GM19099 (cell line): Measurements from ENCODE around the gene MGAT3.

Source experiments
- POLR2A ChIP-seq: IDR thresholded peaks from 3 replicates; pipeline ENCODE4 v1.6.1; 2011; ENCODE audit warnings: low read depth; ENCODE audit not compliant: insufficient read length; ENCODE audit errors: extremely low read depth

The MGAT3 gene

DNA sequence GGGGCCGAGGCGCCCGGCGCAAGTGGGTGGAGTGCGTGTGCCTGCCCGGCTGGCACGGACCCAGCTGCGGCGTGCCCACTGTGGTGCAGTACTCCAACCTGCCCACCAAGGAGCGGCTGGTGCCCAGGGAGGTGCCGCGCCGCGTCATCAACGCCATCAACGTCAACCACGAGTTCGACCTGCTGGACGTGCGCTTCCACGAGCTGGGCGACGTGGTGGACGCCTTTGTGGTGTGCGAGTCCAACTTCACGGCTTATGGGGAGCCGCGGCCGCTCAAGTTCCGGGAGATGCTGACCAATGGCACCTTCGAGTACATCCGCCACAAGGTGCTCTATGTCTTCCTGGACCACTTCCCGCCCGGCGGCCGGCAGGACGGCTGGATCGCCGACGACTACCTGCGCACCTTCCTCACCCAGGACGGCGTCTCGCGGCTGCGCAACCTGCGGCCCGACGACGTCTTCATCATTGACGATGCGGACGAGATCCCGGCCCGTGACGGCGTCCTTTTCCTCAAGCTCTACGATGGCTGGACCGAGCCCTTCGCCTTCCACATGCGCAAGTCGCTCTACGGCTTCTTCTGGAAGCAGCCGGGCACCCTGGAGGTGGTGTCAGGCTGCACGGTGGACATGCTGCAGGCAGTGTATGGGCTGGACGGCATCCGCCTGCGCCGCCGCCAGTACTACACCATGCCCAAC is 31.2 kb downstream of the MGAT3 start:
- TF ChIP-seq POLR2A, result no peak

DNA sequence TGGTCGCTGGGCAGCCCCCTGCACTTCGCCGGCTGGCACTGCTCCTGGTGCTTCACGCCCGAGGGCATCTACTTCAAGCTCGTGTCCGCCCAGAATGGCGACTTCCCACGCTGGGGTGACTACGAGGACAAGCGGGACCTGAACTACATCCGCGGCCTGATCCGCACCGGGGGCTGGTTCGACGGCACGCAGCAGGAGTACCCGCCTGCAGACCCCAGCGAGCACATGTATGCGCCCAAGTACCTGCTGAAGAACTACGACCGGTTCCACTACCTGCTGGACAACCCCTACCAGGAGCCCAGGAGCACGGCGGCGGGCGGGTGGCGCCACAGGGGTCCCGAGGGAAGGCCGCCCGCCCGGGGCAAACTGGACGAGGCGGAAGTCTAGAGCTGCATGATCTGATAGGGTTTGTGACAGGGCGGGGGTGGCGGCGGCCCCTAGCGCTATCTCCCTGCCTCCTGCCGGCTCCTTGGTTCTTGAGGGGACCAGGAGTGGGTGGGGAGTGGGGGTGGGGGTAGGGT is 31.8 kb downstream of the MGAT3 start:
- no peak for TF ChIP-seq POLR2A

DNA sequence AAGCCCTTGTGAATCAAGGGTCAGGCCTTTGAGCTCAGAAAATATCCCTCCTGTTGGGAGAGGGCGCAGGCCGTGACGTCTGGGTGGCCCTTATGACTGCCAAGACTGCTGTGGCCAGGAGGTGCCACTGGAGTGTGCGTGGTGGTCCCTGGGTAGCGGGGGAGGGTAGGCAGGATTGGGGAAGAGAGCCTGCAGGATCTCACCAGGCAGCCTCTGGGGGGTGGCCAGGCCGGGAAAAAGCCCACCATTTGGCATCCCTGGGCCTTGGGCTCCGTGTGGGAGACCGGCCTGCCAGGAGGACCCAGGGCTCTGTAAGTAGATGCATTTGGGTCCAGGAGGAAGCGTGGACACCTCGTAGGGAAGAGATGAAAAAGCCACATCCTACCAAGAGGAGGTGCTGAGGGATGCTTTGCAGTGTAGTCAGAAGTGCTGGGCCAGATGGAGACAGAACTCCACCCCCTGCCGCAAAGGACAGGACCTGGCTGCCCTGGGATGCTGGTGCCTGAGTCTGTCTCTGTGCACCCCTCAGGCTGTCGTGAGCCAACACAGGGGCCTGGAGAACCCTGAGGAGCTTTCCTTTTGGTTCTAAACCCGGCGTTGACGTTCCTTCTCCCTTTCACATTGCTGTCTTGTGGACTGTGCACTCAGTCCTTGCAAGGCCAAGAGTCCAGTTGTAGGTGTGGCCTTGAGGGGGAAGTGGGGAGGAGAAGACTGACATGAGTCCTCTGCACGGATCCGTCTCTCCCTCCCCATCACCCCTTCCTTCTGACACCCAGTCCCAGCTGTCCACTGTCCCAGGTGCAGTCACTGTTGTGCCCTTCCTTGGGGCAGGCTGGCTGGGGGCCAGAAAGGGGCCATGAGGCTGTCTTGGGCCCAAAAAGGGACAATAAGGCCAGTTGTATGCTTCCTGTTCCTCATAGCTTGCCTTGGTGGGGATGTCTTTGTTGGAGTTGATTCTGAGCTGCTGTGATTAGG is 32.6 kb downstream of the MGAT3 start:
- TF ChIP-seq POLR2A, result peak; percentile 3

DNA sequence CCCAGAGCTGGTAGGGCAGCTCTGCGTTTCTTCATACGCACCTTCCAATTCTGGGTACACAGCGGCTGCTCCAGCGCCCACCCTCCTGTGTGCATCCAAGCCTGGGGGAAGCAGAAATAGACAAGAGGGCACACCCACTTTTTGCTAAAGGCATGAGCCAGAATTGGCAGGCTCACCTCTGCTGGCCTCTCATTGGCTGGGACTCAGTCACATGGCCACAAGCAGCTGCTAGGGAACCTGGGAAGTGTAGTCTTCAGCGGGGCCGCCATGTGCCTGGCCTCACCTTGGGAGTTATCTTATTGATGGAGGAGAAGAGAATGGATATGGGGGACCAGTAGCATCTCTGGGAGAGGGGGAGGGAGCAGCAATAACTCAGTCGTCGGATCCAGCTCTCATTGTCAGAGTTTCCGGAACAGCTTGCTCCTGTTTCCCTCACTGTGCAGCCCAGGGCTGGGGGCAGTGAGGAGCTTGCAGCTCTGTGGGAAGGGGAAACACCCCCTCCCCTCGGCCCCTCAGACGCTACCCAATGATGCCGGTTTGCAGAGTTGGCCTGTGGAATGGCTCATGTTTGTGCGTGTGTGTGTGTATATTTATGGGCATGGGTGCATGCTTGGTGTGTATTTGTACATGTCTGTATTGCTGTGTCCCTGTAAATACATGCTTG is 33.5 kb downstream of the MGAT3 start:
- no peak for TF ChIP-seq POLR2A

DNA sequence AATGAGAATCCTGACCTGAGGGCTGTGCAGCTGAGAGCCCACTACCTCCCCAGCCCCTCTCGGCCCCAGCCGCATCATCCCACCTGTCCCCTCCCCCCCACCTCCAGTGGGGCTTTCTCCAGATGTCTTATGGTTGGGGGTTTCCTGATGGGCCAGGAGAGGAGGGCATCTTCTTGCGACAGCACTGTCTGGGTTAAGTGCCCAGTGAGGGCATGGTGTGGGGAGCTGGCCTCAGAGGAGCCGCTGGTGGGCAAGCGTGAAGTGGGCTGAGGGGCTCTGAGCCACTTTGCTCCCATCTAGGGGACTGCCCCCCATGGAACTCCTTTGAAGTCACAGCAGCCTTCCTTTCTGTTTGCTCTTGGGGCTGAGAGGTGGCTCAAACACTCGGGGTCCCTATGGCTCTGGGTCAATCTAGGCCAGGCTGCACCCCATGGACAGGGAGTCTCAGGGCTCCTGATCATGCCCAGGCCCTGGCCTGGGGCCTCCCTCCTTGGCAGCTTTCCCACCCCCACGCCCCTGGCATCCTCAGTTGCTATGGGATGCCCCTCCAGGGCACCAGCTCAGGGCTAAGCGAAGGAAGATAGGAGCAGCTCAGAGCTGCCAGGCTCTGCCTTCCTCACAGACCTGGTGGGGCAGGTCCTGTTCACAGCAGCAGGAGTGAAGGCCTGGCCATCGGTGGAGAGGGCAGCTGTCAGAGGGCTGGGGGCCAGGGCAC is 34.3 kb downstream of the MGAT3 start:
- no peak for TF ChIP-seq POLR2A

DNA sequence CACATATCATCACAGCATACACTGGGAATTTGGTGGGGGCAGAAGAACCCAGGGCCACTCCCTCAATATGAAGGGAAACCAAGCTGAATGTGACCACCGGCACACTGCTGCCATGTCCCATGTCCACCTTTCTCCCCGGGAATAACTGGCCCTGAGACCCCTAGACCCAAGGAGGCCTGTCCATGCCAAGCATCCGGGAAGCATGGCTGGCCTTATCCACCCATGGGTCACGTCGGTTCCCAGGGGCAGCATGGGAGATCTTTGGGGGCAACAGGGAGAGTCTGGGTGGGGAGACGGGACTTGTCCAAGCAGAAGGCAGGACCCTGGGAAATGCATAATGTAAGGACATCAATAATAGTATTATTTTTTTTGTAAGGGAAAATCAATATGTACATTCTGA is 34.9 kb downstream of the MGAT3 start:
- TF ChIP-seq POLR2A, result no peak

DNA sequence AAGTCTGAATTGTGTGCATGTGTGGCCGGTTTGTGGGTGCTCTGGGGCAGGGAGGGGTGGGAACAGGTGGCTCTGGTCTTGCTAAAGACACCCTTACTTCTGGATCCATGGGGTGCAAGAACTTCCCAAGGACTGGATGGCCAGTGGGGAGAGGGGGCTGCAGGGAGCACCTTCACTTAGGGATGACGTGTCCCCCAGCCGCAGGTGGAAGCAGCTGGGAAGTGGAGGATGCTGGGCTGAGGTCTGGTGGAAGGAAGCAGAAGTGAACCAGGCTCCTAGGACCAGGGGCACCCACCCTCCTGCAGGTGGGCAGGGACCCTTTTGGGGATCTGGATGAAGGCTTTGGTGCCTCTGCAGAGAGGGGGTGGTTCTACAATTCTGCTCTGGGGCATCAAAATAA is 35.4 kb downstream of the MGAT3 start:
- TF ChIP-seq POLR2A, result no peak

DNA sequence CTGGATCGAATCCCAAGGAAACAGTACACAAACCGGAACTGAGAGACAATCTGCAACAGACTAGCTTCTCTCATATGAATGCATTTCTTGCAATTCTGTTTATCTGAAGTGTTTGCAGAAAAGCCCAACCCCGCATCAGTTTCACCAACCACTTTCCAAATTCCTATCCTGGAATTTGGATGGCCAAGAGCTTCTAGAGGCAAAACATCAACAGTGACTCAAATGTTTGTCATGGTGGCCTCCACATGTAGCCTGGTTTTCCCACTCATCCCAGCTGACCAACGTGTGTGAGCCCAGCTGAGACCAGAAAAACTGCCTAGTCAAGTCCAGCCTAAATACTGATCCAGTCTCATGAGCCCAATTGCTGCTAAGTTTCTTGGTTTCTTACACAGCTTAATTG is 36.9 kb downstream of the MGAT3 start:
- TF ChIP-seq POLR2A, result no peak

DNA sequence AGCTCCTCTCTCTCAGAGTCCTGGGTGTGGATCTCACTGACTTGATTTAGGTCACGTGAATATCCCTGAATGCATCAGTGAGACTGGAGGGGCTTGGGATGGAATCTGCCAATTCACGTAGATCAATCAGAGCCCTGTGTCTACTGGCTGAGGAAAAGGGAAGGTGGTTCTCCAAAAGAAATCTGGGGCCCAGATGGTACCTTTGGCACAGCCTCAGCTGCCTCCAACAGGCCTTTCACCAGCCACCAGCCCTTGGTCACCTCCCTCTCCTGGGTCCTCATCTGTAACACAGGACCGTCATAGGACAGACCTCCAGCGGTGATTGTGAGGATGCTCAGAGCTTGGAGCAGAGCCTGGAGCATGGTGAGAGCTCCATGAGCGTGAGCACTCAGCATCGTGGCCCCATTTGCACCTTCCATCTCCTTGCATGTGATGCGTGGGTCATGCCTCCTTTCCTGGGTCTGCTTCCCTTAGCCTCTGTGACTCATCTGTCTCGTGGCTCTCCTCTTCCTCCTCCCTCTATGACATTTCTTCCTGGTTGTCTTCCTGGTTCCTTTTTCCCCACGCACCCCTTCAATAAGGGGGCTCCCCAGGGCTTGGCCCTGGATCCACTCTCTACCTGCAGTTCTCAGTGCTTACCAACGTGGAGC is 37.8 kb downstream of the MGAT3 start:
- TF ChIP-seq POLR2A, result no peak

DNA sequence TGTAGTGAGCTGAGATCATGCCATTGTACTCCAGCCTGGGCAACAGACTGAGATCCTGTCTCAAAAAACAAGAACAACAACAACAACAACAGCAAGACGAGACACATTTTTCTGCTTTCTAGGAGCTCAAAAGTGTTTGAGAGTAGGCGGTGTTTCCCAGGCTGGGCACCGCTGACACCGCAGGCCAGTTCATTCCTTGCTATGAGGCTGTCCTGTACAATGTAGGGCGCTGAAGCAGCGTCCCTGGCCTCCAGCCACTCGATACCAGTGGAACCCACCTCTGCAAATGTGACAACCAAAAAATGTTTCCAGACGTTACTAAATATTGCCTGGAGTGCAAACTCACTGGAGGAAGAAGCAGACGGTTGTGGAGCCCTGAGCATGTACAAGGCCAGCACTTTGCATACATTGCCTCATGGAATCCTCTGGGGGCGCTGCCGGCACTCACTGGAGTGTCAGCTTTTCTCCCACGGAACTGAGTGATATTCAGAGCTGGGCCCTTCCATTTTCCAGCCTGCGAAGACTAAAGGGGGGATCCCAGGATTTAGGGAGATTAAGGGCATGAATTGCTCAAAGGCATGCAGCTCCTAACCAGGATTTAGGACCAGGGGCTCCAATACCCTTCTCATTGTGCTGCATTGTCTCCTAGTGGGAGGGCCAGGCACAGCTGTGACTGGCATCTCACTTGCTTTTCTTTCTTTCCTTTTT is 39.5 kb downstream of the MGAT3 start:
- no peak for TF ChIP-seq POLR2A

DNA sequence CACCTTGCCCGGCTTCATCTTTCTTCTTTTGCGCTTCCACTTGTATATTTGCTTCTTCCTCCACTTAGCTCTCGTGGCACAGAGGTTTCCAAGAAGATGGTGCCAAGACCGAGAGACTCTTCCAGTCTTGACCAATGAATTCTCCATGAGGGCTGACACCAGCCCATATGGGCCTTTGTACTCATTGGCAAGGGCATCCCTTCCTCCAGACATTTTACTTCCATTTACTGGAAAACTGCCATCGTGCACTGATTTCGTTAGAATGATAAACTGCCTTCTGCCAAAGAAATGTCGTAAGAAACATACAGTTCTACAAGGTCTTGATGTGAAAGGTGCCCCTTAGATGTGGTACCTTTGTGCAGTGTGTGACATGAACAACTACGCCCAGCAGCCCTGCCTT is 40.6 kb downstream of the MGAT3 start:
- no peak for TF ChIP-seq POLR2A

DNA sequence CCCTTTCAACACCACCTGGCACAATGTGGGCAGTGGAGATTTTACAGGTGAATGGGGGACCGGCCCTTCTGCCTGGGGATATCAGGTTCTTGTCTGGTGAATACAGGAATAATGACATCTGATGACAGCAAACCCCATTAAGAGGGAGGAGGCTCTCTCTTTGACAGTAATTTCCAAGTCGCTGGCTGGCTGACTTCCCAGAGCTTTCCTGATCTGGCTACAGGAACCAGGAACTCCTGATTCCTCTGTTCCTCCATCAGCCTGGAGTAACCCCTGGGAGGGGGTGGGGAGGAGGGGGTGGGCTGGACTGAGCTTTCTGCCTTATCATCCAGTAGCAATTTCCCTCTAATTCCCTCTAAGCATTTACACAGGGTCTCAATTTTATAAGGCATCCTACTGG is 41.6 kb downstream of the MGAT3 start:
- no peak for TF ChIP-seq POLR2A

DNA sequence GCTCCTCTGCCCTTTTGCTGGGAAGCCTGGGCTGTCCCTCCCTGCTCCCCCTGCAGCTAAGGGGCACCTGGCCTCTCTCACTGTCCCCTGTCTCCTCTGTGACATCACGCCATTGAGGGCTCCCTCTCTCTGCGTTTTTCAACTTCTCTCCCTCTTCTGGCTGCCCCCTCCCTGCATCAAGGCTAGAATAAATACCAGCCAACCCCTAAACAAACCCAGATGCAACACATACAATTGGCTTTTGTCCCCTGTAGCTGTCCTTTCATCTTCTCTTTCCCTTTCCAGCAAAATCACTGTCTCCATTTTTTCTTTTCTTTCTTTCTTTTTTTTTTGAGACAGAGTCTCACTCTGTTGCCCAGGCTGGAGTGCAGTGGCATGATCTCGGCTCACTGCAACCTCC is 42.0 kb downstream of the MGAT3 start:
- no peak for TF ChIP-seq POLR2A

DNA sequence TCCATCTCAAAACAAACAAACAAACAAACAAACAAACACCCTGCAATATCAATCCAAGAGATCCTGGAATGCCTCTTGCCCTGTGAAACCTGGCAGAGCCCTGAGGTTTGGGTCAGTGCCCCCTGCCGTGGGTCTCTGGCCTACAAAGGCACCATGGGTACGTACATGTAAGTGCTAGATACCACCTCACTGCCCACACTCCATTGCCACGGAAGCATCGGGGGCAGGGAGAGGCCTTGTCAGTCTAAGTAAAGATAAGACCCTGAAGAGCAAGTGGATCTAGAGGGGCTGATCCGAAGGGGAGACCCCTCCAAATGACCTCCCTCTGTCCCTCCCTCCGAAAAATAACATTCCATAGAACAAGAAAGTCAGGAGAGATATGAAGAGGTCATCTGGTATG is 43.3 kb downstream of the MGAT3 start:
- TF ChIP-seq POLR2A, result no peak

DNA sequence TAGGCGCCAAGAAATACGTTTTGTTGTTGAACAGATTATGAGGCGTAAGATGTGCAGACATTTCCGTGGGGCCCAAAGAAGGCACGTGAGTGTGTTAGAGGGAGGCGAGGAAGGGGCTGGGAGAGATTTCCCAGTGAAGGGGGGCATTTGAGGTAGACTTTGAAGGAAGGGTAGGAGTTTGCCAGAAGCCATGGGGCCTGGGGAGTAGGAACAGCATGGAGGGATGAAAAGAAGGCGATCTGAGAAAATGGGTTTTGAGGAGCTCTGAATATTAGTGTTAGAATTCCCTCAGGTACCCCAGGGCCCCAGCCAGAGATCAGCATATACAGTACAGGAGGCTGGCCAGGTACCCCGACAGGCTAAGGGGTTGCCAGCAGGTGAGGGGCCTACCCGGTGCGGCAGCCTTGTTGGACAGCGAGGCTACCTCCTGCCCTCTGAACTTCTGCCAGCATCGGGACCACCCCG is 44.9 kb downstream of the MGAT3 start:
- no peak for TF ChIP-seq POLR2A
